ENCODE data around the gene PLEKHJ1. TPM values are rescaled to one million over a fixed set of nuclear protein-coding genes. Genes with fewer than 3 reads are reported as not detected.

The PLEKHJ1 gene
- polyA plus RNA-seq, 1 of the 3 experiments (the other 2 are of a cell fraction), result 151 TPM

- POLR2A ChIA-PET, result no interaction called here
- 91% methylated on average over 12 of the region's 18 CpGs for WGBS (ENCODE audit: low lambda C conversion rate)
- H3K4me3 ChIP-seq (ENCODE audit: low read depth in 2 of 2, low read length in 1 of 2), result no peak overlapping the region
- peaks cover 0 to 13% of the 10 kb centered on the region in 2 experiments; a peak in 1 of 4 replicates for H3K4me1 ChIP-seq (ENCODE audit: control insufficient read depth in 1 of 2, insufficient read depth in 2 of 2, low read depth in 1 of 2, low read length in 1 of 2)
- TF ChIP-seq SIN3A (IDR thresholded peaks at IDR 0.05; ENCODE audit: borderline replicate concordance, low read depth, low read length) (no peak), TAF1 (IDR thresholded peaks at IDR 0.05; ENCODE audit: borderline replicate concordance, low read depth, low read length) (no peak), SMC3 (IDR thresholded peaks at IDR 0.05; ENCODE audit: low read depth, low read length) (no peak), GATA2 (CRISPR knock-in tag; IDR thresholded peaks at IDR 0.05) (no peak), RXRA (IDR thresholded peaks at IDR 0.05; ENCODE audit: borderline replicate concordance, low read depth) (no peak), MAX (IDR thresholded peaks at IDR 0.05; ENCODE audit: low read depth) (no peak), FOXJ3 (CRISPR knock-in tag; IDR thresholded peaks at IDR 0.05) (no peak), TCF12 (IDR thresholded peaks at IDR 0.05) (no peak), RFX5 (IDR thresholded peaks at IDR 0.05; ENCODE audit: low read length) (no peak), MEF2A (IDR thresholded peaks at IDR 0.05; ENCODE audit: borderline replicate concordance, low read depth) (no peak), FOXM1 (IDR thresholded peaks at IDR 0.05; ENCODE audit: low read depth) (no peak), CTCF (IDR thresholded peaks at IDR 0.05) (no peak), EP300 (IDR thresholded peaks at IDR 0.05; ENCODE audit: borderline replicate concordance in 1 of 2, low read depth in 1 of 2, low read length in 1 of 2) (no peak), PBX3 (IDR thresholded peaks at IDR 0.05) (no peak), NRF1 (IDR thresholded peaks at IDR 0.05; ENCODE audit: low read depth, low read length) (no peak), ELF1 (IDR thresholded peaks at IDR 0.05) (no peak), JUND (IDR thresholded peaks at IDR 0.05) (no peak)
- H3K4me2 ChIP-seq, result no peak overlapping the region
- H3K9ac ChIP-seq, result no peak overlapping the region
- no peaks in the 10 kb centered on the region for H3K9me3 ChIP-seq
- H3F3A ChIP-seq (replicated peaks; ENCODE audit: insufficient read depth), result no peaks in the 10 kb centered on the region
- H3K9me2 ChIP-seq, result no peaks in the 10 kb centered on the region
- DNase-seq, result no peak
- no peak overlapping the region for H3K27ac ChIP-seq (ENCODE audit: low read depth in 2 of 2, low read length in 1 of 2)
- H2AFZ ChIP-seq (ENCODE audit: low read depth), result no peak overlapping the region
- H3K79me2 ChIP-seq (ENCODE audit: insufficient read depth), result no peaks in the 10 kb centered on the region
- H4K20me1 ChIP-seq (ENCODE audit: insufficient read depth), result no peaks in the 10 kb centered on the region
- H3K27me3 ChIP-seq (ENCODE audit: insufficient read depth), result no peaks in the 10 kb centered on the region
- CTCF ChIA-PET, result no interaction called here
- H3K36me3 ChIP-seq (replicated peaks in 1 of 2; ENCODE audit: control insufficient read depth in 1 of 2, insufficient read depth in 2 of 2, low read length in 1 of 2), result peaks cover 3 to 45% of the 10 kb centered on the region in 2 experiments
These were observed 12.7 kb downstream of the PLEKHJ1 start for GRCh38 chr19:2223391-2223790.

- H3K36me3 ChIP-seq (replicated peaks in 1 of 2; ENCODE audit: control insufficient read depth in 1 of 2, insufficient read depth in 2 of 2, low read length in 1 of 2), result peaks cover 3 to 53% of the 10 kb centered on the region in 2 experiments
- no peak overlapping the region for H2AFZ ChIP-seq (ENCODE audit: low read depth)
- no peaks in the 10 kb centered on the region for H3K27me3 ChIP-seq (ENCODE audit: insufficient read depth)
- POLR2A ChIA-PET, result no interaction called here
- peaks cover 0 to 13% of the 10 kb centered on the region in 2 experiments; a peak in 1 of 4 replicates for H3K4me1 ChIP-seq (ENCODE audit: control insufficient read depth in 1 of 2, insufficient read depth in 2 of 2, low read depth in 1 of 2, low read length in 1 of 2)
- no peaks in the 10 kb centered on the region for H3K9me3 ChIP-seq
- no peak overlapping the region for H3K4me3 ChIP-seq (ENCODE audit: low read depth in 2 of 2, low read length in 1 of 2)
- peak overlapping the region in 1 of 2 experiments; percentile 44; a peak in 1 of 4 replicates for H3K27ac ChIP-seq (ENCODE audit: low read depth in 2 of 2, low read length in 1 of 2)
- H3K4me2 ChIP-seq, result no peak overlapping the region
- no peaks in the 10 kb centered on the region for H3K79me2 ChIP-seq (ENCODE audit: insufficient read depth)
- no peak overlapping the region for H3K9ac ChIP-seq
- DNase-seq, result peak; percentile 70
- WGBS (ENCODE audit: low lambda C conversion rate), result 91% methylated on average over 12 of the region's 20 CpGs
- no peaks in the 10 kb centered on the region for H3K9me2 ChIP-seq
- H3F3A ChIP-seq (replicated peaks; ENCODE audit: insufficient read depth), result no peaks in the 10 kb centered on the region
- CTCF ChIA-PET, result interaction anchor here (0.7 to 3.8 kb wide), 9 partner anchors 8 to 94 kb away, joined by 3 to 31 read pairs (median 5); no protein-coding TSS in a partner anchor
- no peaks in the 10 kb centered on the region for H4K20me1 ChIP-seq (ENCODE audit: insufficient read depth)
- TF ChIP-seq RCOR1 (IDR thresholded peaks at IDR 0.05; ENCODE audit: low read length) (no peak), FOXJ3 (CRISPR knock-in tag; IDR thresholded peaks at IDR 0.05) (no peak), USF1 (IDR thresholded peaks at IDR 0.05; ENCODE audit: borderline replicate concordance, low read depth) (no peak), EP300 (IDR thresholded peaks at IDR 0.05; ENCODE audit: borderline replicate concordance in 1 of 2, low read depth in 1 of 2, low read length in 1 of 2) (no peak), ELF1 (IDR thresholded peaks at IDR 0.05) (no peak), TCF12 (IDR thresholded peaks at IDR 0.05) (no peak), GABPA (IDR thresholded peaks at IDR 0.05; ENCODE audit: low read depth) (no peak), NFIC (IDR thresholded peaks at IDR 0.05; ENCODE audit: borderline replicate concordance) (no peak), USF2 (IDR thresholded peaks at IDR 0.05; ENCODE audit: borderline replicate concordance, low read depth, low read length) (no peak), MAX (IDR thresholded peaks at IDR 0.05; ENCODE audit: low read depth) (no peak)
These were observed 14.2 kb downstream of the PLEKHJ1 start for GRCh38 chr19:2221918-2222317.
